HG02943 (cell line): ENCODE data around the gene ALK.
"Not testable (repeated sequence)": the region's sequence is repeated elsewhere in the genome, so short reads cannot be mapped to it uniquely, and the experiment has no call there.

Experiments used
- ATAC-seq: cut with Tn5 transposase; IDR thresholded peaks from one replicate; pipeline ENCODE4 v1.9.1; 2021; ENCODE audit warnings: mild to moderate bottlenecking, low read depth, moderate library complexity; ENCODE audit not compliant: unreplicated experiment

ALK gene

GRCh38 chr2:29272311-29272710, 649.1 kb downstream of the ALK start:
- ATAC-seq: no peak

- no peak for ATAC-seq
These were observed 650.7 kb downstream of the ALK start for GRCh38 chr2:29270701-29271121.

DNA sequence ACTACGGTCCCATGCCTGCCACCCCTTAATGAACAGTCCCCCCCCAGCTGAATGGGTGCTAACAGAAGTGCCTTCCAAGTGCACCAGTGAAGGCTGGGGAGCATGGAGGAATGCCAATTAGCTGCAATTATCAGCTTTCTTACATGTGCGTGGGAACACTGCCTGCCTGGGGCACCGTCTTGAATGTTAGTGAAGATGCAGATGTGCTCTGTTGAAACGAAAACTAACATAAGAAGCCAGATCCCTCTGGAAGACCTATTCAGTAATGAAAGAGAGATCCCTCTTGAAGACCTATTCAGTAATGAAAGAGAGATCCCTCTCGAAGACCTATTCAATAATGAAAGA, 651.6 kb downstream of the ALK start:
- ATAC-seq: no peak

DNA sequence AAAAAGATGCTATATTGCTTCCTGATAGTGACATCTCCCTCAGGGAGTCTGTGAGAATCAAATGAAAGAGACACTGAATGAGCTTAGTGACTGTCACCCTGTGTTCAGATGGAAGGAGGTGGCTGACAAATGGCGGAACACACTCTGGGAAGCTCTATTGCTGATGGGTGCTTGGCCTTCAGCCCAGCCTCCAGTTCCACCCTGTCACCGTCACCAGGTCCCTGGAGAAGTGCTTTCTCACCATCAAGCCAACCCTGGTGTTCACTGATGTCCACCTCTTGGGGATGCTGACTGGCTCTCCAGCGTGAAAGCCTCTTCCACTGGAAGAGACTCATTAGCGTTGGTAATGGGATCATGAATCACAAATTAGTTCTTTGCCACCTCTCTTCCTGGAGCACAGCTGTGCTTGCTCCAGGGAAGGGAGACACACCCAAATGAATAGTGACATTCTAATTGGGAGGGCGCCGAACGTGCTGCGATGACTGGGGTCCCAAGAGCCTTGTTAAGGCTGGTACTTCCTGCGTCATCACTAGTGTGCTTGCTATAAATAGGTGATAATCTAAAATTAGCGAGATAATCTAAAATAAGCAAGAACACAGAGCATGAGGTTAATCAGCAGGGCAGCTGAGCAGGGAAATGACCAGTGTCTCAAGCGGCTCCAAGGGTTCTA, 652.2 kb downstream of the ALK start:
- ATAC-seq: no peak

- no peak for ATAC-seq
These were observed 653.7 kb downstream of the ALK start for GRCh38 chr2:29267720-29268119.

GRCh38 chr2:29263886-29264285, 657.5 kb downstream of the ALK start:
- no peak for ATAC-seq

GRCh38 chr2:29262681-29263260, 658.6 kb downstream of the ALK start:
- no peak for ATAC-seq

GRCh38 chr2:29261003-29261402, 660.4 kb downstream of the ALK start:
- ATAC-seq: no peak

DNA sequence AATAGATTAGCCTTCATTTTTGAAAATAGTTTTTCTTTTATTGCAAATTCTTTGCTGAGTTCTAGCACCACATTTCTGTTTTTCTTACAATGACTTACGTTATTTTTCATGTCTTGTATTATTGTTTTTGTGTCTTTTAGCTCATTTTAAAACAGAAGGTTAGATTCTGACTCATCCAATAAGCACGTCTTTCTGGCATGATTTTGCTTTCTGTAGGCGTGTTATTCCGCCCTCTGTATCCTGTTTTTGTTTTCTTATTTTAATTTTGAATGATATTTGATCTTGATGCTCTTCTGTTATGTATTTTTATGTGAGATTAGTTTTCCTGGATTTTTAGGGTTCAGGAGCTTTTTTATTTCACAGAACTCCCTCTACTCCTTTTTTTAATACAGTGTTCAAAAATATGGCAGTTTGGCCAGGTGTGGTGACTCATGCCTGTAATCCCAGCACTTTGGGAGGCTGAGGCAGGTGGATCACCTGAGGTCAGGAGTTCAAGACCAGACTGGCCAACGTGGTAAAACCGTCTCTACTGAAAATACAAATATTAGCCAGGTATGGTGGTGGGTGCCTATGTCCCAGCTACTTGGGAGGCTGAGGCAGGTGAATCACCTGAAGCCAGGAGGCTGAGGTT, 661.1 kb downstream of the ALK start:
- ATAC-seq: no peak

DNA sequence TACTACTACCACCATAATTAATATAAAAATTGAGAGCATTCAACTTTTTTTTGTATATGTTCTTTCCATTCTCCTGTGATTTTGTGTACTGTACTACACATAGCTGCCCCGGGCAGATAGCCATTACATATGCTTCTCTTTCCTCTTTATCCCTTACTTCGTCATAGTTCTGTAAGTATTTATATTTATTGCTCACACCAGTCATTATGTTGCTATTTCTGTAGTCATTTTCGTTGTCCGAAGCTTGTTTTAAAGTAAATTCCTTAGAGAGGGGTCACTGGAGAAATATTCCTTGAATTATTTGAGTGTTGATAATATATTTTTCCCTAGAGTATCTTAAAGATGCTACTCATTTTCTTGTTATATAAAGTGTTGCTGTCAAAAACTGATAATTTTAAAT, 662.2 kb downstream of the ALK start:
- no peak for ATAC-seq

- no peak for ATAC-seq
These were observed 666.4 kb downstream of the ALK start for GRCh38 chr2:29255004-29255403.

DNA sequence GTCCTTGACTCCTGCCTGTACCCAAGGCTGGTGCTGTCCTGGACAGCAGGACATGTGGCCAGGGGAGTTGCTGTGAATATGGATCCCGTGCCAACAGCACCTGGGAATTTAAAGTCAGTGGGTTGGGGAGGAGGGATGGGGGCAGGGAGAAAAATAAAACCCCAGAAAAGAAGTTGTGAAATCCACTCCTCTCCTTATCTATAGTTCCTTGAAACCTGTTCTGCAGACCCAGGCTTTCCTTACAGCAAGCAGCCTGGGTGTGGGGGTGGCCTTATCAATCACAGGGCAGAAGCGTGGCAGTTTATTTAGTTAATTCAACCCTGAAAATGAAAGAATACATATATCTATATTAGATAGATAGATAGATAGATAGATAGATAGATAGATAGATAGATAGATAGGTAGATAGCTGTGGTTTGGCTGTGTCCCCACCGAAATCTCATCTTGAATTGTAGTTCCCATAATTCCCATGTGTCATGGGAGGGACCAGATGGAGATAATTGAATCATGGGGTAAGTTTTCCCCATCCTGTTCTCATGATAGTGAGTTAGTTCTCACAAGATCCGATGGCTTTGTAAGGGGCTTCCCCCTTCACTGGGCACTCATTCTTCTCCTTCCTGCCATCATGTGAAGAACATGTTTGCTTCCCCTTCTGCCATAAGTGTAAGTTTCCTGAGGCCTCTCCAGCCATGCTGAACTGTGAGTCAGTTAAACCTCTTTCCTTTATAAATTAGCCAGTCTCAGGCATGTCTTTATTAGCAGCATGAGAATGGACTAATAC, 667.7 kb downstream of the ALK start:
- ATAC-seq: not testable (repeated sequence)

DNA sequence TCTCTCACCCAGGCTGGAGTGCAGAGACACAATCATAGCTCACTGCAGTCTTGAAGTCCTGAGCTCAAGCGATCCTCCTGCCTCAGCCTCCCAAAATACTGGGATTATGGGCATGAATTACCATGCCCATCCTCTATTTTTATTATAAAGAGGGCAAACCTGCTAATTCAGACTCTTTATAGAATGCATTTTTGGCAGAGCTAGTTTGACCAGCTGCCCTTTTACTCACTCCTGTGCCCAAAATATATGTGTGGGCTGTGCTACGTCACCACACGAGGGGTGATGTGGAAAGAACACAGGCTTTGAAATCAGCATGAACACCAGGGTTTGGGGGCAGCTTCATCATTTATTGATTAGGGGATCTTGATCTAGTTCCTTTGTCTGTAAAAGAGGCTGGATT, 668.4 kb downstream of the ALK start:
- no peak for ATAC-seq

- ATAC-seq: no peak
These were observed 670.0 kb downstream of the ALK start for GRCh38 chr2:29251406-29251805.

DNA sequence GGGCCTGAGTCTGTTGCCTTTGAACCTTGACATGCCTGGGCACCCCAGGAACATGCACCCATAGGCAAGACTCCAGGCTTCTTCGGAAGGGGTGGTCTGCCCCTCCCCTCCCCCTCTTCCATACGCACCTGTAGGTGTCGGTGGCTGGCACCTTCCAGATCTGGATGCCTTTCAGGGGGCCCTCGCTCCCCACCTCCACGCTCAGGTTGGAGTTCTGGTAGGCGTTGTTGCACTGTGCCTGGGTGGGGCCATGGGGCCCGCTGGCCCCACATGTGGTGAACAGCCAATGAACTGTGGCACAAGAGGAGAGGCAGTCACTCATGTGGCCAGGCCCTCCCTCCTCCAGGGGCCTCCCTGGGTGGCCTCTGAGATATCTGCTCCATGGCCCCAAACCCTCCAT, 670.4 kb downstream of the ALK start:
- ATAC-seq: no peak

DNA sequence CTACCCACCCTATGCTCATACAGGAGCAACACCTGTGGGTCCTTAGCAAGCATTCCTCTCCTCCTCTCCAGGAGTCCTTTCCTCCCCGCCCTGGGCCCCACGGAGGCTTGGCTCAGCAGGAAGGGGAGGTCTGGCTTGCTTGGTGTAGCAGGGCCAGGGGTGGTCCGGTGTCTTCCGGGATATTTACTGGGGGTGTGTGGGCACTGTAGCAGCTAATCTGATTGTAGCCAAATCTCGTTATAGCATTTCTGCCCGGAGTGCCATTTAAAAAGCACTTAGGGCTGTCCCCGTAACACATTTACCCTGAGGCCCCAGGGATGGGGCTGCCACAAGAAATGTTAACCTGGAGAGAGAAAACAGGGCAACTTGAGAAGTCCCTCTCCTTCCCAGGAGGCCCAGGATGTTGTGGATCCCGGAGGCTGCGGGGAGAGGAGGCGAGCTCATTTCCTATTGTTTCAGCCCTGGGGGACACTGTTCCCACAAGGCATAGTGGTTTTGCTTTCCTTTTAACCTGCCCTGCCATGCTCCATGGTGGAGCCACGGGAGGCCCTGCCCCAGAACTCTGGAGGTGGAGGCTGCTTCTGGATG, 671.6 kb downstream of the ALK start:
- ATAC-seq: no peak

GRCh38 chr2:29247336-29247914, 674.0 kb downstream of the ALK start:
- ATAC-seq: no peak

DNA sequence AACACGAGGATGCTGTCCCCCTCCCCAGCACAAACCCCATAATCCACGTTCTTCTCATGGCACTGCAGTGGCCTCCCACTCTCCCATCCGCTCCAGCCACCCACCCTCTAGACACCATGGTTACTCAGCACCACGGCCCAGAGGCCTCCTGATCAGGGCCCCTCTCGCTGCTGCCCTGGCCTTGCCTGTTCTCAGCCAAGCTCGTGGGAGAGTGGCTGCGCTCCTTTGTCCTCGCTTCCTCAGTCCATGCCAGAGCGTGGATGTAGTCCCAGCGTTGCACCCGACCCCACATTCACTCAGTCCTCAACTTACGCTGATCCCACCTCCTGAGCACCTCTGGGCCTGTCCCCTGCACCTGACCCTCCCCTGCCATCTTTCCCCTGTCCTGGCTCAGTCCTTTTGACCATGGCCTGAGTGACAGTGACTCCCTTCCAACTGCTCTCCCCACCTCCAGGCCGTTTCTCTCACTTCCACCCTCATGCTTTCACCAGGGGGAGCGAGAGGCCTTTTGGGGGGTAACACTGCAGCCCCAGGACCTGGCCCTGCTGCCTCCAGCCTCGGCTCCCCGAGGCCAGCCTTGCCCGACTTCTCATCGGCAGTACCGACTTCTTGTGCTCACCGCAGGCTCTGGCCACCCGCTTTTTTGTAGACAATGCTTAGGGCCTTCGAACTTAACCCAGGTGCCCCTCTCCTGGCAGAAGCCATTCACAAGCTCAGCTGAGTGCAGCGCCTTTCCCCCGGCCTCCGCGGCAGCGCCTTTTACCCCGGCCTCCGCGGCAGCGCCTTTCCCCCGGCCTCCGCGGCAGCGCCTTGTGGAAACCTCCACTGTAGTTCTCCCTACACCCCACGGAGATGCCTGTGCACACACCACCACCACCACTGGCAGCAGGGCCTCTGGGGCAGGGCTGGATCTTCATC, 674.7 kb downstream of the ALK start:
- no peak for ATAC-seq

DNA sequence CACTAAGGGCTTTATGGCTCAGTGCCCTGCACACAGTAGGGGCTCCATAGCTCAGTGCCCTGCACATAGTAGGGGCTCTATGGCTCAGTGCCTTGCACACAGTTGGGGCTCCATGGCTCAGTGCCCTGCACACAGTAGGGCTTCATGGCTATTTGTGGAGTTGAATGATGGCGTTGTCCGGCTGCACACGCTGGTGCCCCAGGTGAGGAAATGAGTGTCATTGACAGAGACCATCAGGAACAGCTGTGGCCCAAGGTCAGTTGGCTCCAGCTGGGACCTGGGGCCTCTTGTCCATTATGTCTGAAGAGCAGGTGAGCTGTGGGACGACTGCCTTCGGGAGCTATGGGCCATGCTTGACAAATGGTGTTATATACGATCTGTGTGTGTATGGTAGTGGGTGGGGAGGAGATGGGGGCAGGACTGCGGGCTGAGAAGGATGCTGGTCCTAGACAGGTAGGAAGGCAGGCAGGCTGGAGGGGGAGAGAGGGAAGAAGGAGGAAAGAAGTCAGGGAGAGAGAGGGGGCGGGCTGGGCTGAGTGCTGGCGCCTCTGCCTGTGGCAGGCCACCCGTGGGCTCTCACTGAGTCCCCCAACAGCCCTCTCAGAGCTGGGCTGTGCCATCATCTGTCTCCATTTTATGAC, 675.5 kb downstream of the ALK start:
- no peak for ATAC-seq
